ENCODE data around the gene LGALS7B. TPM values are rescaled to one million over a fixed set of nuclear protein-coding genes. Genes with fewer than 3 reads are reported as not detected.
"Not testable (repeated sequence)": the region's sequence is repeated elsewhere in the genome, so short reads cannot be mapped to it uniquely, and the experiment has no call there.

The LGALS7B gene
- total RNA-seq, 4 donors from 2014 or later: 2.1 to 58.4 (median 9.8) TPM; not detected in 1

DNA sequence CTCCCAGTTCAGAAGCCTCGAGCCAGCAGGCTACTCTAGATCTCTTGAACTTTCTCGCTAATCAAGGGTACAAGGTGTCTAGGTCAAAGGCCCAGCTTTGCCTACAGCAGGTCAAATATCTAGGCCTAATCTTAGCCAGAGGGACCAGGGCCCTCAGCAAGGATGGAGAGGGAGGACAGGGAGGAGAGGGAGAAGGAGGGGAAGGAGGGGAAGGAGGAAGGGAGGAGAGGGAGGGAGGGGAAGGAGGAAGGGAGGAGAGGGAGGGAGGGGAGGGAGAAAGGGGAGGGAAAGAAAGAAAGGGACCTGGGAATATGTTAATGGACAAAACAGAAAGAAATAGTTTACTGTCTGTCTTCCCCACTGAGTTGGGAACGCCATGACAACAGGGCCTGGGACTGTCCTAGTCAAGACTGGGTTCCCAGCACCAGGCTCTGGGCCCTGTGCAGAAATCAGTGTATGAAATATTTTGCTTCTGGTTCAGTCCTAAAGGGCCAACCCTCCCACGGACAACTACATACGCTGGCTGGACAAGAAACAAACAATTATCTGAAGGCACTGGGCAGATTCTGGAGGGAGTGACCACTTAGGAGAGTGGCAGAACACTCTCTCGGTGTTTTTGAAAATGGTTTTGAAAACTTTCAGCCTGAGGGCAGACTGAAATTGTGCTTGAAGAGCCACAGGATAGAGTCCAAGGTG lies 38.0 kb downstream of the LGALS7B start:
- Histone ChIP-seq H3K4me1 (peaks cover 0 to 50% (median 8%) of the 10 kb centered on the region in 3 donors), H3K9me3 (no peaks in the 10 kb centered on the region), H3K27me3 (no peaks in the 10 kb centered on the region), H3K36me3 (peaks cover 0 to 74% of the 10 kb centered on the region in 2 donors), H3K27ac (no peak overlapping the region), H3K4me3 (no peak overlapping the region)
- TF ChIP-seq POLR2A (IDR thresholded peaks at IDR 0.05) (no peak), EP300 (IDR thresholded peaks at IDR 0.05) (no peak)
- WGBS, 2 donors (ENCODE audit: low coverage in 1 of 2): 64 to 71% methylated on average over 4 to 5 of the region's 6 CpGs
- ATAC-seq: no peak

DNA sequence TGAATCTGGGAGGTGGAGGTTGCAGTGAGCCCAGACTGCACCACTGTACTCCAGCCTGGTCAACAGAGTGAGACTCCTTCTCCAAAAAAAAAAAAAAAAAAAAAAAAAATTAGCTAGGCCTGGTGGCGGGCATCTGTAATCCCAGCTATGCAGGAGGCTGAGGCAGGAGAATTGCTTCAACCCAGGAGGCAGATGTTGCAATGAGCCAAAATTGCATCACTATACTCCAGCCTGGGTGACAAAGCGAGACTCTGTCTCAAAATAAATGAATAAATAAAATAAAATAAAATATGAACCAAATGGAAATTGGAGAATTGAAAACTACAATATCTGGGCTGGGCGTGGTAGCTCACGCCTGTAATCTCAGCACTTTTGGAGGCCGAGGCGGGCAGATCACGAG lies 40.2 kb downstream of the LGALS7B start:
- H3K4me3 ChIP-seq, H3K27me3 ChIP-seq, ATAC-seq, H3K27ac ChIP-seq, H3K9me3 ChIP-seq: not testable (repeated sequence)
- WGBS, 2 donors (ENCODE audit: low coverage in 1 of 2): 85 to 88% methylated on average over 3 to 6 of the region's 7 CpGs
- Histone ChIP-seq H3K36me3 (peaks cover 0 to 55% of the 10 kb centered on the region in 2 donors), H3K4me1 (peaks cover 0 to 61% (median 10%) of the 10 kb centered on the region in 3 donors)

DNA sequence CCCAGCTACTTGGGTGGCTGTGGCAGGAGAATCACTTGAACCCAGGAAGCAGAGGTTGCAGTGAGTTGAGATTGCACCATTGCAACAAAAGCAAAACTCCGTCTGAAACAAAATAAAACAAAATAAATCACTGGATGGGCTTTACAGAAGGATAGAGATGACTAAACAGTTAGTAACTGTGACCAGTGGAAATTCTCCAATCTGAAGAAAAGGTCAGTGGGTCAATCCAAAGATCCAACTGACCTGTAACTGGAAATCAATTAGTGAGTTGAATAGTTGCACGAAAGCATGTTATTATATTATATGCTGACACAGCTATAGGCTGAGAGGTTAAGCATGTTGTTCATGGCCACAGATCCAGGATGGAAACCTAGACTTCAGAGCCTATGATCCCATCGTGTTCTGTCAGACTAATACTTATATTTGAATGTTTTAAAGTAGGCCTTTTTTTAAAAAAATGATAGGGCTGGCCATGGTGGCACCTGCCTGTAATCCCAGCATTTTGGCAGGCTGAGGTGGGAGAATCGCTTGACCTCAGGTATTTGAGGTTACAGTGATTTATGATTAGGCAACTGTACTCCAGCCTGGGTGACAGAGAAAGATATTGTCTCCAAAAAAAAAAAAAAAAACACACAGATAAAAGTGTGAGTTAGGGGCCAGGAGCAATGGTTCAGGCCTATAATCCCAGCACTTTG lies 41.2 kb downstream of the LGALS7B start:
- H3K9me3 ChIP-seq: no peaks in the 10 kb centered on the region
- TF ChIP-seq EP300 (IDR thresholded peaks at IDR 0.05) (no peak), POLR2AphosphoS5 (IDR thresholded peaks at IDR 0.05) (no peak), POLR2A (IDR thresholded peaks at IDR 0.05) (no peak)
- TF ChIP-seq, protein P1, sequence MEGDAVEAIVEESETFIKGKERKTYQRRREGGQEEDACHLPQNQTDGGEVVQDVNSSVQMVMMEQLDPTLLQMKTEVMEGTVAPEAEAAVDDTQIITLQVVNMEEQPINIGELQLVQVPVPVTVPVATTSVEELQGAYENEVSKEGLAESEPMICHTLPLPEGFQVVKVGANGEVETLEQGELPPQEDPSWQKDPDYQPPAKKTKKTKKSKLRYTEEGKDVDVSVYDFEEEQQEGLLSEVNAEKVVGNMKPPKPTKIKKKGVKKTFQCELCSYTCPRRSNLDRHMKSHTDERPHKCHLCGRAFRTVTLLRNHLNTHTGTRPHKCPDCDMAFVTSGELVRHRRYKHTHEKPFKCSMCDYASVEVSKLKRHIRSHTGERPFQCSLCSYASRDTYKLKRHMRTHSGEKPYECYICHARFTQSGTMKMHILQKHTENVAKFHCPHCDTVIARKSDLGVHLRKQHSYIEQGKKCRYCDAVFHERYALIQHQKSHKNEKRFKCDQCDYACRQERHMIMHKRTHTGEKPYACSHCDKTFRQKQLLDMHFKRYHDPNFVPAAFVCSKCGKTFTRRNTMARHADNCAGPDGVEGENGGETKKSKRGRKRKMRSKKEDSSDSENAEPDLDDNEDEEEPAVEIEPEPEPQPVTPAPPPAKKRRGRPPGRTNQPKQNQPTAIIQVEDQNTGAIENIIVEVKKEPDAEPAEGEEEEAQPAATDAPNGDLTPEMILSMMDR (IDR thresholded peaks at IDR 0.05): no peak
- H3K4me3 ChIP-seq: peak overlapping the region in 1 of 2 donors; percentile 70
- peak overlapping the region in 3 of 4 donors; percentile 92 to 95 (median 92) for H3K27ac ChIP-seq
- no peaks in the 10 kb centered on the region for H3K27me3 ChIP-seq
- H3K36me3 ChIP-seq: peaks cover 0 to 58% of the 10 kb centered on the region in 2 donors
- 66 to 75% methylated on average over 3 to 4 of the region's 4 CpGs for WGBS, 2 donors (ENCODE audit: low coverage in 1 of 2)
- ATAC-seq: no peak
- H3K4me1 ChIP-seq: peaks cover 0 to 67% (median 10%) of the 10 kb centered on the region in 3 donors

DNA sequence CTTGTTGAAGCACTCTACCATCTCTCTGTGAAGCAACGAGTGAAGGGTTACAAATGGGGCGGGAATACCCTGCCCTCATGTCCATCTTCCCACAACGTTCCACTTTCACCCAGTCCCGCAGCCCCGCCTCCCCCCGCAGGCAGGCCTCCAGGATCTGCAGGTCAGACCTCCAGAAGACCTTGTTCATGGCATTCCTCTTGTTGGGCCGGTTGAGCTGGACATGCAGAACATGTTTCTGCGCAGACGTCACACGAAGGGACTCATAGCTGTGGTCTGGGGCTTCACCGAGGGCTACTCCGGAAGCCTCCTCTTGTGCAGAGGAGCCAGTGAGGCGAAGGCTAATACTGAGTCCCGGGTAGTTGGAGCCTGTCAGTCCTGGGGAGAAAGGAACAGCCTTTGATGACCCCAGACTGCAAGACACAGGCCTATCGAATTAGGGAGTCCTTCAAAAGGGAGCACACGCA lies 42.2 kb downstream of the LGALS7B start:
- Histone ChIP-seq H3K9me3 (no peaks in the 10 kb centered on the region), H3K4me3 (peak overlapping the region; percentile 70 to 90), H3K4me1 (peaks cover 0 to 71% (median 10%) of the 10 kb centered on the region in 3 donors), H3K27ac (peak overlapping the region; percentile 80 to 95 (median 92)), H3K36me3 (peaks cover 0 to 58% of the 10 kb centered on the region in 2 donors), H3K27me3 (no peaks in the 10 kb centered on the region)
- WGBS, 2 donors (ENCODE audit: low coverage in 1 of 2): 0 to 3% methylated on average over 6 to 11 of the region's 16 CpGs
- no peak for TF ChIP-seq POLR2A (IDR thresholded peaks at IDR 0.05)
- peak; percentile 34 for TF ChIP-seq POLR2AphosphoS5 (IDR thresholded peaks at IDR 0.05)
- peak; percentile 58 for ATAC-seq

DNA sequence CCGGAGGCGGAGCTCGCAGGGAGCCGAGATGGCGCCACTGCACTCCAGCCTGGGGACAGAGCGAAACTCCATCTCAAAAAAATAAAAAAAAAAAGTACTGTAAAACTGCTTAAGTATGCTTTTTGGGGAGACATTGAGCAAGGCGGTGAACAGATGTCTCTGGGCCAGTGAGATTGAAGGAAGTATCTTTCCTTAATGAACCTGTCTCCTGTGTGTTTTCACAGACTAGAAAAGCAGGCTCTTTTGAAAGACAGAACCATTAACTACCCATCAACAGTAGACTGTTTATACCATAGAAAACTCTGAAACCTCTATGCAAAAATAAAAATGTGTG lies 44.1 kb downstream of the LGALS7B start:
- Histone ChIP-seq H3K36me3 (peaks cover 0 to 58% of the 10 kb centered on the region in 2 donors), H3K27me3 (no peaks in the 10 kb centered on the region), H3K4me3 (no peak overlapping the region), H3K9me3 (no peaks in the 10 kb centered on the region), H3K27ac (peak overlapping the region in 3 of 4 donors; percentile 69 to 95 (median 92)), H3K4me1 (peaks cover 0 to 66% (median 10%) of the 10 kb centered on the region in 3 donors)
- ATAC-seq: no peak
- TF ChIP-seq, protein P1 (IDR thresholded peaks at IDR 0.05): no peak
- TF ChIP-seq EP300 (IDR thresholded peaks at IDR 0.05): no peak
- no peak for TF ChIP-seq POLR2A (IDR thresholded peaks at IDR 0.05)
- no peak for TF ChIP-seq POLR2AphosphoS5 (IDR thresholded peaks at IDR 0.05)
- WGBS, 2 donors (ENCODE audit: low coverage in 1 of 2): 83 to 94% methylated on average over 7 of the region's 7 CpGs

DNA sequence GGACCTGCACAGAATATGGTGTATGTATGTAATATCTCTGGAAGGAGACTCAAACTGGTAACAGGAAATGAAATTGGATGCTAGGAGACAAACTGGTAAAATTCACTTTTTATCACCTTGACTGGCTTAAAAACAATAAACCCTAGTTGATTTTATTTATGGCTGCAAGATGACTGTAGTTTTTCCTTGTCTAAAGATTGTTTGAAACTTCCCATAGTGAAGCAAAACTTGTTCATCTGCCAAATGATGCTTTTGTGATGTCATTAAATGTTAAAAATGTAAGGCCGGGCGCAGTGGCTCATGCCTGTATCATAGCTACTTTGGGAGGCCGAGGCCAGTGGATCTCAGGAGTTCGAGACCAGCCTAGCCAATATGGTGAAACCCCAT lies 45.1 kb downstream of the LGALS7B start:
- no peak for ATAC-seq
- H3K27me3 ChIP-seq: no peaks in the 10 kb centered on the region
- H3K4me3 ChIP-seq: no peak overlapping the region
- 87 to 100% methylated on average over 3 to 4 of the region's 4 CpGs for WGBS, 2 donors (ENCODE audit: low coverage in 1 of 2)
- no peaks in the 10 kb centered on the region for H3K9me3 ChIP-seq
- peaks cover 0 to 58% of the 10 kb centered on the region in 2 donors for H3K36me3 ChIP-seq
- peaks cover 0 to 56% (median 10%) of the 10 kb centered on the region in 3 donors for H3K4me1 ChIP-seq
- TF ChIP-seq POLR2AphosphoS5 (IDR thresholded peaks at IDR 0.05) (no peak), POLR2A (IDR thresholded peaks at IDR 0.05) (no peak), EP300 (IDR thresholded peaks at IDR 0.05) (no peak)
- TF ChIP-seq, protein P1 (IDR thresholded peaks at IDR 0.05): no peak
- peak overlapping the region in 3 of 4 donors; percentile 64 to 95 (median 92) for H3K27ac ChIP-seq
